H1 (cell line): ENCODE measurements around the gene FRMD3.

Experiments used
- BACH1 ChIP-seq: IDR thresholded peaks from 2 replicates; pipeline ENCODE4 v1.6.1; 2012; ENCODE audit warnings: low read length, improper control_type of control experiment
- CBX5 ChIP-seq: fragments of 300-800, 300-1000 bp; sonication (generic); IDR thresholded peaks from 2 replicates; pipeline ENCODE4 v1.7.1; 2016; ENCODE audit warnings: antibody characterized with exemption, low read length, low read depth
- CTCF ChIP-seq, 3 experiments: IDR thresholded peaks; 1 replicate in 2 of 3; 2 replicates in 1 of 3; pipeline versions ENCODE4 v1.5.1 to v1.6.1; 2011; ENCODE audit warnings: low read length in 3 of 3, mild to moderate bottlenecking in 3 of 3, inconsistent platforms in 2 of 3, low read depth in 1 of 3, moderate library complexity in 1 of 3; ENCODE audit not compliant: insufficient read depth in 1 of 3; ENCODE audit errors: control extremely low read depth in 1 of 3
- EZH2 ChIP-seq: fragments of 200-600 bp; sonication (generic); IDR thresholded peaks from 2 replicates; pipeline ENCODE4 v1.7.1; 2012; ENCODE audit warnings: low read depth, mild to moderate bottlenecking, moderate library complexity, low read length, inconsistent platforms; ENCODE audit not compliant: severe bottlenecking
- NRF1 ChIP-seq: IDR thresholded peaks from 2 replicates; pipeline ENCODE4 v1.6.1; 2011; ENCODE audit warnings: mild to moderate bottlenecking, low read depth, low read length, improper control_type of control experiment
- PHF8 ChIP-seq: fragments of 200-600 bp; sonication (generic); conservative IDR thresholded peaks from 2 replicates; pipeline ENCODE4 v1.7.1; 2012; ENCODE audit warnings: low read depth, mild to moderate bottlenecking, inconsistent platforms, low read length, moderate library complexity
- POLR2A ChIP-seq, 2 experiments: IDR thresholded peaks; 1 replicate in 1 of 2; 2 replicates in 1 of 2; pipeline ENCODE4 v1.6.1; 2011; ENCODE audit warnings: low read depth in 2 of 2, low read length in 2 of 2, mild to moderate bottlenecking in 2 of 2; ENCODE audit errors: control extremely low read depth in 1 of 2
- RAD21 ChIP-seq, 2 experiments: IDR thresholded peaks in 1 of 2; conservative IDR thresholded peaks in 1 of 2; 2 replicates each; pipeline ENCODE4 v1.6.1; 2011; ENCODE audit warnings: low read depth in 2 of 2, low read length in 2 of 2, improper control_type of control experiment in 1 of 2, inconsistent platforms in 1 of 2, mild to moderate bottlenecking in 1 of 2, moderate library complexity in 1 of 2
- SAP30 ChIP-seq: fragments of 300-600 bp; sonication (generic); IDR thresholded peaks from 2 replicates; pipeline ENCODE4 v1.7.1; 2012; ENCODE audit warnings: low read length, moderate library complexity, mild to moderate bottlenecking, inconsistent platforms; ENCODE audit not compliant: insufficient read depth, insufficient replicate concordance
- SP1 ChIP-seq: IDR thresholded peaks from 2 replicates; pipeline ENCODE4 v1.6.1; 2011; ENCODE audit warnings: low read depth, low read length
- TCF12 ChIP-seq: IDR thresholded peaks from 2 replicates; pipeline ENCODE4 v1.6.1; 2011; ENCODE audit warnings: low read depth, mild to moderate bottlenecking, low read length
- USF2 ChIP-seq: IDR thresholded peaks from 2 replicates; pipeline ENCODE4 v1.6.1; 2011; ENCODE audit warnings: low read length, improper control_type of control experiment
- ZNF274 ChIP-seq: IDR thresholded peaks from 2 replicates; pipeline ENCODE4 v1.7.0; 2012; ENCODE audit warnings: low read length, borderline replicate concordance; ENCODE audit errors: extremely low read depth

DNA sequence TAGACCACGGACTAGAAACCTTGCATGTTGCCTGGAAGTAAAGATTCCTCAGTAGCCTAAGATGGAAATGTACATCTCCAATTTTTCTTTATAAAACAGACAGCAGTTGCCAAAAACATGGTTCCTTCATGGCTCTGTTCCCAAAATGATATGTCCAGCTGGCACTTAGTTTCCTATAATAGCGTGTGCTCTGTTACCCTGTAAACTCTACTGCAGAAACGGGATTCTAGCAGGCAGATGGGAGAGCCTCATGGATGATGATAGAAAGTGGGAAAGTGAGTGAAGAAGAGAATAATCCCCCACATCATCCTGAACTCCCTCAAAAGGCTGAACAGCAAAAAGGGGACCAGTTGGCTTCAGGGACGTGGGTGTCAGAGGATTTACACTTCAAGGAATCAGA, 118.2 kb downstream of the FRMD3 start:
- TF ChIP-seq SP1 (no peak), RAD21 (IDR thresholded peaks at IDR 0.05 in 1 of 2, conservative IDR thresholded peaks at IDR 0.05 in 1 of 2; ENCODE audit: low read depth in 2 of 2, low read length in 2 of 2) (no peak), USF2 (no peak), CTCF (IDR thresholded peaks at IDR 0.05; ENCODE audit: control extremely low read depth in 1 of 3, insufficient read depth in 1 of 3, low read depth in 1 of 3, low read length in 3 of 3) (no peak), NRF1 (no peak), SAP30 (no peak), POLR2A (IDR thresholded peaks at IDR 0.05; ENCODE audit: control extremely low read depth in 1 of 2, low read depth in 2 of 2, low read length in 2 of 2) (no peak), BACH1 (no peak), EZH2 (no peak), PHF8 (no peak), TCF12 (no peak), CBX5 (no peak), ZNF274 (no peak)
